Stimulated activated CD8-positive, alpha-beta memory T cell treated with anti-CD3 and anti-CD28 coated beads, Interleukin-15, amount 100 ng/mL, for 24 hours (primary cell): ENCODE results near the gene OPTC.

Source experiments
- DNase-seq: peaks from one replicate; pipeline ENCODE4 v3.0.0-alpha.2; 2020; ENCODE audit warnings: low read depth

Gene OPTC

DNA sequence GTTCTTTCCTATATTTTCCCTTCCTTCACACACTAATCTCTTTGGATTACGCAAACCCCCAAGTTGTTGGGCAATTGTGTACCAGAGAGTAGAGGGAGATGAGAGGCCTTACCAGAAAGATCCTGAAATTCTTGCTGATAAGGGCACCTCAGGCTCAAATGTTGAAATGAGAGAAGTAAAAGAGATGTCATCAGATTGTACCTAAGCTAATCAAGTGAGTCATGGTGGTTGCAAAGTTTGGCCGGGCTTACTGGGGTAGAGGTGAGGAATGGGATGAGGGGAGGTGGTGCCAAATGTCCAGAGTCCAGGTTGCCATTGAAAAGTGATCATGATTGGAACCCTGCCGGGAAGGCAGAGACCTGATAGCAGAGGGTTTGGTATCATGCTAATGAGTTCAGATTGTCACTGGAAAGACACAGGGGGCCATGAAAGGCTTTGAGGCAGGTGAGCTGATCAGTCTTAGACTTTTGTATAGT is 43.1 kb downstream of the OPTC start:
- no peak for DNase-seq

DNA sequence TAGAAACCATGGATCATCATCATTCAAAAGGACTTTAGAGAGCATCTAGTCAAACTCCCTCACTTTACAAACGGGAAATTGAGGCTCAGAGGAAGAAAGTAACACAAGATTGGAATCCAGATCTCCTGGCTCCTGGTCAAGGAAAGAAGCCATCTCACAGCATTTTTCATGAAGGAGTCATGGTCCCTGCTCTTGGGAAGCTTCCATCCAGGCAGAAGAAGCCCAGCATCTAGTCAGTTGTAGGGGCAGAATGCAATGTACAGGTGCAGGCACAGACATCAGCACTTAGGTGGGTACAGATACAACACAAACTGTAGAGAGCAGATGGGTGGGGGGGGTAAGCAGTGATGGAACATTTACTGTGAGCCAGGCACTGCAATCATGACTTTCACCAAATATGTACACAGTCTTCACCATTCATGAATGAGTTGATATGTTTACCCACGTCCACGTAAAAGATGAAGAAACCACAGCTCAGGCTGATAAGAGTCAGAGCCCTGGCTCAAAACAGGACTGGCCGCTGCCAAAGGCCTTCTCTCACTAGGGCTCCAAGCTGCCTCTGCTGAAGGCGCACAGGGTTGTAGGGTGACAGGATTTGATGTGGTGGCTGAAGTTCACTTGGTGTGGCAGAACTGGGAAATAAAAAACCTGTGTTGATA is 44.0 kb downstream of the OPTC start:
- no peak for DNase-seq

DNA sequence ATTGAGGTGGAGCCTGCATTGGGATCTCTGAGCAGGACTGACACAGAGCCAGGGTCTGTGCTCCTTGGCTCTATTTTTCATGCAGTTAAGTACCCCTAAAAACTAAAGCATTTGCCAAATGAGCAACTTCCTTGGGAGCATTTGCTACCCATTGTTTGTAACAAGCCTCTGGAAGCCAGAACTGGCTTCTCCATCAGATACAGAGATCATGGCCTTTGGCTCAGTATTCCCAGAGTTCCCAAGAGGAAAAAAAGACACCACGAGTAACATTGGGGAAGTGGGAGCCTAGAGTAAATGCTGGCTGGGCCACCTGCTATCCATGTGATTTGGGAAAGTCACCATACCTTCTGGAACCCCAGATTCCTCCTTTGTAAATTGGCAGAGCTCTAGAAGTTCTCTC is 44.8 kb downstream of the OPTC start:
- DNase-seq, result no peak

DNA sequence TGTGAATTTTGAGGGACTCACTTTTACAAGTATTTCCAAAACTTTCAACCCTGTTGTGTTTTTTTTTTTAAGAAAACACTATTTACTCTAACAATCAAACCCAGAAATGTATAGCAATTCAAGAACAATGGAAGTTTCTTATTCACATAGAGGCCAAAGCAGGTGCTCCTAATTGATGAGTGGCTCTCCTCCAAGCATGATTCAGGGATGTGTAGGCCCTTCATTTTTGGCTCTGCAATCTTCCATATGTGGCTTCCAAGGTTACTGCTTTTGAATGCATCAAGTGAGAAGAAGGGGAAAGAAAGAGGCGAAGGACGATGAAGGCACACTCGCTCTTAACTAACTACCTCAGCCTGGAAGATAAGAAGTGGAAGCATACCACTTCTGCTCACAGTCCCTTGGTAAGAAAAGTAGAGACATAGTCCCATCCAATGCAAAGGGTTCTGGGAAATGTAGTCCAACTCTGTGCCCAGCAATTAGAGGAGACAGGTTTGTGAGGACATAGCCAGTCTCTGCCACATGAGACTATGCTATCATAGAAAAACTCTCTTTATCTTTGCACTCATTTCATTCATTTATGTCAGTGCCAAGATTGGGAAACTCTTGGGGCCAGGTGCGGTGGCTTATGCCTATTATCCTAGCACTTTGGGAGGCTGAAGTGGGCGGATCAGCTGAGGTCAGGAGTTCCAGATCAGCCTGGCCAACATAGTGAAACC is 46.0 kb downstream of the OPTC start:
- no peak for DNase-seq

DNA sequence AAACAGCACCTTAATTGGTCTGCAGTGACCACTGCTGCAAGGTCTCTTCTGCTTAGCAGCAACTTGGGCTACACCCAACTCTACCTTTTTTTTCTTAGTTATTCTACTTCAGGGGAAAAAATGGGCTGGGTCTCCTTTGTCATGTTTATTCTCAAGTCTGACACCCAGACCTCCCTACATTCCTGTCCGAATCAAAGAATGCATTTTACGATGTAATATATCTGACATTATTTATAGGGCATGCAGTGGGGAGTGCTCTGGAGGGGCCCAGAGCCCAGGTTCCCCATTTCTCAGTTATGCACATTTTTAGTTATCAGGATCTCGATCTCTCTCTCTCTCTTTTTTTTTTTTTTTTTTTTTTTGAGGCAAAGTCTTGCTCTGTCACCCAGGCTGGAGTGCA is 50.5 kb downstream of the OPTC start:
- no peak for DNase-seq

DNA sequence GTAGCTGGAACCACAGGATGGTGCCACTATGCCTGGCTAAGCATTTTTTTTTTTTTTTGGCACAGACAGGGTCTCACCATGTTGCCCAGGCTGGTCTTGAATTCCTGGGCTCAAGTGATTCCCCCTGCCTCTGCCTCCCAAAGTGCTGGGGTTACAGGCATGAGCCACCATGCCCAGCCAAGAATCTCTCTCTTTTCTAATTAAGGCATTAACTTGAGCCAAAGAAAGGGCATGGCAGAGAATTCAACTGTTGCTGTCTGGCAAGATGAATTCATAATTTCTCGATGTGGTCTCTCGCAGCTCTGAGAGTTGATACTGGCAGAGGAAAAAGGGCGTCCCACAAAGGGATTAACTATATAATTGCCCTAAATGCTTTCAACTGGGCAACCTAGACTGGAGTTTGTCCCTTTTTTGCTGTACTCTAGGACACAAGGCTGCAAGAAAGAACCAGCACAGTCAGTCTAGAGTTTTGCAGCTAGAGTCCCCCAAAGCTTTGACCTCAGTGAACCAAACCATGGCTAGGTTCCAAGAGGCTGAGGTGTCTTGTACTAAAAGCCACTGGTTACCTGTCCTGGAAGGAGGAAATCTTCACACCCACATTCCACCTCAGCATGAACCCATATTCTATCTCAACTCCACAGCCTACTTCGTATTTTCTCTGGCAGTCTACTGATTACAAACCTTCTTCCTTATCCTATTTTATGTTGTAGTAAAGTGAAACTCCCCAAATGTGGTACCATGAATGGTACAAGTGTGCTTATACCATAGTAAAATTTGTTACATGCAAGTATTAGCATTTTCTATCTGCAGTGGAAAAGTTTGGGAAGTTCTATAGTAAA is 51.2 kb downstream of the OPTC start:
- no peak for DNase-seq

DNA sequence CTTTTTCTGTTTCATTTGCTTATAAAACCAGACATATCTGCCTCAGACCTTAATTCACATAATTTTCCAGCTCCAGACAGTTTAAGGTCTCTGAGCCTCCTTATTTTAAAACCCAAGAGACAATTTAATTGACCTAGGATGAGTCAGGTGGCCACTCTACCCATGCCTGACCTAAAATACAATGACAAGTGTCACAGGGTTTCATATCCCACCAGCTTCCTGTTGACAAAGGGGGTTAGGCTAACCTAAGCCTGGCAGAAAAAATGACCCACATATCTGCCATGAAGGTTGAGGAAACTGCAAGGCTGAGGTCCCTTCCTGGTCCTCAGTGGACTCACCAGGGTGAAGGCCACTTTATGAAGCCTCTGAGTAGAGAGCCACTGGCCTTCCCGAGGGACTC is 52.3 kb downstream of the OPTC start:
- no peak for DNase-seq

- DNase-seq, result no peak
These were observed 53.2 kb downstream of the OPTC start for GRCh38 chr1:203547147-203547546.

DNA sequence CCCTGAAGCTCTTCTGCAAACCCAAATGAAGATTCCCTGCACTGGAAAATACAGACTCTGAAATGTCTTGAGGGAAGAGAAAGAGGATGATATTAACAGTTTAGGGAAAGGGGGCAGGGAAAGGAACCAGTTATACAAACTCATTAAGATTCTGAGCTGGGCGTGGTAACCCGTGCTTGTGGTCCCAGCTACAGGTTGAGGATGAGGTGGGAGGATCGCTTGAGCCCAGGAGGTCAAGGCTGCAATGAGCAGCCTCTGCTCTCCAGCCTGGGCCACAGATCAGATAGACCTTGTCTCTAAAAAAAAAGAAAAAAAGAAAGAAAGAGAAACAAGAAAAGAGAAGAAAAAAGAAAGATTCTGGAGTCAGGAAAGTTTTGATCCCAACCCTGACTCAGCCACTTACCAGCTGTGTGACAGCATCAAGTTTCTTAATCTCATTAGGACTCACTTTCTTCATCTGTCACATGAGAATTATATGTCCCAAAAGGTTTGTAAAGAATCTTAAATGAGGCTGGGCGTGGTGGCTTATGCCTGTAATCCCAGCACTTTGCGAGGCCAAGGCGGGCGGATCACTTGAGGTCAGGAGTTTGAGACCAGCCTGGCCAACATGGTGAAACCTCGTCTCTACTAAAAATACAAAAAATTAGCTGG is 53.9 kb downstream of the OPTC start:
- DNase-seq, result no peak

GRCh38 chr1:203548892-203549291 is 54.9 kb downstream of the OPTC start:
- no peak for DNase-seq

GRCh38 chr1:203549309-203549708 is 55.4 kb downstream of the OPTC start:
- no peak for DNase-seq

DNA sequence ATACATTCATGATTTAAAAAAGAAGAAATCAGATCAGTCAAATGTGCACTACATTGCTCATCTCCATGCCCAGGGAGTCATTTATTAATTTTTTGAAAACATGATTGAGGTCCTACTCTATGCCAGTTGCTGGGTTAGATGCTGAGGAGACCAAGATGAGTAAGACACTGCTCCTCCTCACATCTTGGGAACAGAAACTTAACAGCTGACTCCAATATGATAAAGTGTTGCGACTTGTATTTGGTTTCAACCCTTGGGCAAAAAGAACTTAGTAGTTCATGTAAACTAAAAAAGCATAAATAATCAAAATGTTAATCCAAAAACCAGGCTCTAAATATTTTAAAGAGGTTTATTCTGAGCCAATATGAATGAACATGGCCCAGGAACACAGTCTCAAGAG is 56.9 kb downstream of the OPTC start:
- no peak for DNase-seq

- no peak for DNase-seq
These were observed 57.6 kb downstream of the OPTC start for GRCh38 chr1:203551550-203551949.

- no peak for DNase-seq
These were observed 59.5 kb downstream of the OPTC start for GRCh38 chr1:203553496-203553895.

DNA sequence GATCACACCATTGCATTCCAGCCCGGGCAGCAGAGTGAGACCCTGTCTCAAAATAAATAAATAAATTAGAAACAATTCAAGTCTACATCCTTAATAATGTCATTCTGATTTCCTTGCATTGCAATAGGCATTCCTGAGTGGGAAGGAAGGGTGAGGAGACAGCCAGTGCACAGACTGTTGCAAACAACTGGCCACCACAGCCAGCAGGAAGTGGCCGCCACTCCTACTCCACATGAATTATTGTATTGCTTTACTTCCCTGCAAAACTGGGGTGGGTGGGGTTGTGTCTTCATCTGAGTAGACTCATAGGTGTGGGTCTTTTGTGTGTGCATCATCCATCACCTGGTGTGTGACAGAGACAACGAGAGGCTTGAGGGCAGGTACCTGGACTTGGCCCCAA is 60.1 kb downstream of the OPTC start:
- no peak for DNase-seq

- no peak for DNase-seq
These were observed 61.1 kb downstream of the OPTC start for GRCh38 chr1:203555076-203555475.

DNA sequence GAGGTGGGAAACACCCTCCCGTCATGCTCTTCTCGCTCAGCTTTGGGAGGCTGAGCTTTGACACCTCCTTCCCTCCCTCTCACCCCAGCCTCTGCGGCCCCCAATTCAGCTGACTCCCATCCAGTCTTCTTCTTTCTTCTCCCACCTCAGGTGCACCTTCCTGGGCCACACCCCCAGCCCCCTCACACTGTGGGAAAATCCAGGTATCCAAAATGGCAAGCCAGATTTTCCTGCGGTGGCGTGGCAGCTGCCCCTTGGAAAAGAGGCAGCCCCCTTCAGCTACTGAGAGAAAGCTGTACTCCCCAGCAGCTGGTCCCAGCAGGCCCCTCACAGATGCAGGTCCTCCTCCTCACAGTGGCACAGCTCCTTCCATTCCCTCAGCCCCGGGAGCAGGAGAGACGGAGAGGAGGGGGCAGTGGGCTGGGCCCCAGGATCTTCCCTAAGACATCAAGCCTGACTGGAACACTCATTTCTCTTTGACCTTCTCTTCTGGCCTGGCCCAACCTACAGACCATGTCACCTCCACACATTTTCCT is 61.6 kb downstream of the OPTC start:
- no peak for DNase-seq

DNA sequence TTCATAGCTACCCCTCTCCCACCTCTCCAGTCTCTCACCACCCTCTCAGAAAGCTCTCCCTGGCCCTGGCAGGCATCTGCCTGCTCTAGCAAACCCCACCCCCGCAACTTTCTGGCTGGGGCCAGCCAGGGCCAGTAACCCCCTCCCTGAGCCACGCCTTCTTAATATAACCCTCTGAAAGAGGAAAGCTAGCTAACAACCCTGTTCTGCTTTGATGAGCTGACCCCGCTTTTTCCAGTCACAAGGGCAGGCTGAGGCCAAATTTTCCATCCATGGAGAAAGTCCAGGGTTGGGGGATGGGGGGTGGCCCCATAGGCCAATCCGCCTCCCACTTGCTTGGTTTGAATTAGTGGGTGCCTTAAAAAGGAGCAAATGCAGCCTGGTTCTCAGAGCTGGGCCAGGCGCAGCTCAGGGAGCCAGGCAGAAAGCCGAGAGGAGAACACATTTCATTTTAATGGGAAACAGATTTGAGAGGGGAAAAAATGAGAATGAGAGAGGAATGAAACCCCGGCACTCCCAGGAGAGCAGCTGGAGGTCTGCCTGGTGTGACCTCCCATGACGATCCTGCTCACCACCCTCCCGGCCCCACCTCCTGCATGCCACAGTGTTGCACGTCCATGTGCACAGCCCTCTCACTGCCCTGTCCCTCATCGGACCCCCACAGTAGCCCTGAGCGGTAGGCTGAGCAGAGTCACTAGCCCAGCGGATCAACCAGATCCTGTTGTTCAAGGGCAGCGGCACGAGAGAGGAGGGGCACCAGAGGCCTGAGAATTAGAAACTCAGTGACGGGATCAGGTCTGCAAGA is 62.3 kb downstream of the OPTC start:
- no peak for DNase-seq

DNA sequence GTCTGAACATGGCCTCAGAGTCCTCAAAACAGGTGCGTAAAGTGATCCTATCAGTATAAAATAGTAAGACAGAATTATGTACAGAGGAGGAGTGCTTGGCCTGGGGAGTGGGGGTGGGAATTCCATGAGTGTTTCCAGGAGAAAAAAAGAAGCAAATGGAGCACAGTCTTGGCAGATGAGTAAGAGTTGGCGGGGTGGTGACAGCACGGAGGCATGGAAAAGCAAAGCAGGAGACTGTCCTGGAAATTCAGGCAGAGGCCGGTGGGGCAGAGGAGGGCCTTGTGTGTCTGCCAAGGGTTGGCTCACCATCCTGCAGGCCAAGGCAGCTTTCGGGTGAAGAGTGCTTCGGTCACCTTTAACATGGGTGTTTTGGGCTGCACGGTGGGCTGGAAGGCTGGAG is 63.4 kb downstream of the OPTC start:
- no peak for DNase-seq

DNA sequence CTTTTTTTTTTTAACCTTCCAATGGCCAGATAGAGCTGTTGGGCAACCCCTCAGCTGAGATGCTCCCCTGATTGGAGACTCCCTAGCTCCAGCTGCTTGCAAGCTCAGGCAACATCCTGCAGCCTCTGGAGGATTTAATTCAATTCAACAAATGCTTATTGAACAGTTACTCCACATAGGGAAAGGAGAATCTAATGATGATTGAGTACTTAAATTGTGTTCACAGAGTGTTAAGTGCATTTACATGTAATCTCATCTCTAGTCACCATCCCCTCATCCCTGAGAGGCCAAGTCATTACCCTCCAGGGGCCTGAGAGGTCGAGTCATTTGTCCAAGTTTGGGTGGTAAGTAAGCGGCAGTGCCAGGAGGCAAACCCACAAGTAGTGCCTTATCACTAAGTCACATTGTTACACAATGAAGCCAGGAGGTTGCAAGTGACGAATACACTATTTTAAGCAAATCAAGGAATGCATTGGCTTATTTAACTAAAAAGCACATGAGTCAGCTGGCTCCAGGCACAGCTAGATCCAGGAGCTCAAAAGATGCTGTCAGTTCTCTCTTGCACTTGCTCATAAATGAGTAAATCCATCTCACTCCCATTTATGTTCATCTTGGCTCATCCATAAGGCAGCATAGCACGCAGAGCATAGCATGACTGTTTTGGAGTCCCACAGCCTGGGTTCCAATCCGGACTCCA is 64.3 kb downstream of the OPTC start:
- no peak for DNase-seq
